ENCODE results near the gene PSMD13. TPM values are rescaled to one million over a fixed set of nuclear protein-coding genes. Genes with fewer than 3 reads are reported as not detected.

The PSMD13 gene
- total and polyA plus RNA-seq, 2 of the 4 experiments (the other 2 are of a cell fraction): 177 to 217 TPM

GRCh38 chr11:278001-278951 is 41.5 kb downstream of the PSMD13 start, which contains the start of gene NLRP6:
Gene NLRP6, plus strand, starts transcription at chr11:278407. Its CDS starts 163 bp downstream, at chr11:278570.
- intact Hi-C loops (cut with micrococcal nuclease) (no loop called here), in situ Hi-C loops (cut with MboI; ENCODE audit: low sequenced_read_pairs) (loop anchor here (5.0 kb wide), 1 partner anchor 36 kb away; no protein-coding TSS in a partner anchor), dilution Hi-C loops (cut with HindIII; ENCODE audit: low sequenced_read_pairs, unreplicated experiment) (no loop called here)
- no peak within 1 kb of the TSS for H3K4me2 ChIP-seq (ENCODE audit: low read depth, low read length)
- H2BK120ac ChIP-seq (ENCODE audit: low read depth, low read length): no peak within 1 kb of the TSS
- H4K91ac ChIP-seq (ENCODE audit: insufficient read depth, low read depth, low read length): no peak within 1 kb of the TSS
- H3K4me1 ChIP-seq (ENCODE audit: control insufficient read depth, insufficient read depth, low read length): no peaks in the 10 kb centered on the region
- no peak within 1 kb of the TSS for H3K27ac ChIP-seq (ENCODE audit: insufficient read depth, low read length)
- H3K18ac ChIP-seq (ENCODE audit: low read depth, low read length): no peak within 1 kb of the TSS
- no peaks in the 10 kb centered on the region for H3K9me1 ChIP-seq (ENCODE audit: insufficient read depth, low read length)
- no peak within 1 kb of the TSS for H3K14ac ChIP-seq (replicated peaks; ENCODE audit: low read depth, low read length)
- no peak within 1 kb of the TSS for H2AK5ac ChIP-seq (ENCODE audit: low read depth, low read length)
- no peak within 1 kb of the TSS for H3K4me3 ChIP-seq (ENCODE audit: insufficient read depth, low read depth, low read length)
- no peak within 1 kb of the TSS for H3K23ac ChIP-seq (ENCODE audit: low read depth, low read length)
- H2AK9ac ChIP-seq (replicated peaks; ENCODE audit: low read depth, low read length, poor library complexity): no peak within 1 kb of the TSS
- H2BK15ac ChIP-seq (ENCODE audit: low read depth, low read length): no peak within 1 kb of the TSS
- DNase-seq (no peak), ATAC-seq (ENCODE audit: low read depth) (no peak)
- no peaks in the 10 kb centered on the region for H3K79me1 ChIP-seq (ENCODE audit: low read depth in 1 of 2, low read length in 2 of 2)
- H4K8ac ChIP-seq (ENCODE audit: low read depth in 2 of 2, low read length in 2 of 2): no peak within 1 kb of the TSS
- no peak within 1 kb of the TSS for H3K56ac ChIP-seq (ENCODE audit: extremely low read depth, insufficient read depth, low read length)
- no peak within 1 kb of the TSS for H3K9ac ChIP-seq (ENCODE audit: low read depth, low read length)
- H3K9me3 ChIP-seq (ENCODE audit: control insufficient read depth, insufficient read depth, low read length): peaks cover 4% of the 10 kb centered on the region
- 39% methylated on average over 8 of the region's 21 CpGs; no CpG with 5 or more reads in 1 of the 2 experiments for WGBS, 2 experiments (ENCODE audit: extremely low coverage in 2 of 2, insufficient read length in 1 of 2)
- H4K20me1 ChIP-seq (ENCODE audit: insufficient read depth, low read length): no peaks in the 10 kb centered on the region
- no peaks in the 10 kb centered on the region for H3K36me3 ChIP-seq (ENCODE audit: control insufficient read depth, insufficient read depth, low read length)
- H2BK20ac ChIP-seq (ENCODE audit: low read depth, low read length): no peak within 1 kb of the TSS
- CTCF ChIA-PET: no interaction called here
- H2AFZ ChIP-seq (replicated peaks; ENCODE audit: low read length, poor library complexity): no peak within 1 kb of the TSS
- H4K5ac ChIP-seq (ENCODE audit: low read depth, low read length): no peak within 1 kb of the TSS
- POLR2A ChIA-PET (ENCODE audit: unreplicated experiment): no interaction called here
- peaks cover 72% of the 10 kb centered on the region for H3K27me3 ChIP-seq (ENCODE audit: control insufficient read depth, insufficient read depth, low read length)
- no peak for TF ChIP-seq MAFK (IDR thresholded peaks at IDR 0.05; ENCODE audit: low read depth, low read length)
- TF ChIP-seq RFX5 (IDR thresholded peaks at IDR 0.05; ENCODE audit: low read depth, low read length): no peak
- TF ChIP-seq RAD21 (IDR thresholded peaks at IDR 0.05; ENCODE audit: low read length): no peak
- no peak for TF ChIP-seq ELK1 (IDR thresholded peaks at IDR 0.05; ENCODE audit: borderline replicate concordance, low read depth, low read length)
- no peak for TF ChIP-seq SMC3 (IDR thresholded peaks at IDR 0.05; ENCODE audit: low read depth, low read length)
- no peak for TF ChIP-seq NFE2L2 (IDR thresholded peaks at IDR 0.05; ENCODE audit: low read depth, low read length)
- TF ChIP-seq BHLHE40 (IDR thresholded peaks at IDR 0.05; ENCODE audit: low read depth, low read length): no peak
- no peak for TF ChIP-seq CEBPB (IDR thresholded peaks at IDR 0.05; ENCODE audit: low read depth, low read length)
- no peak for TF ChIP-seq MAZ (IDR thresholded peaks at IDR 0.05; ENCODE audit: borderline replicate concordance, low read depth, low read length)
- no peak for TF ChIP-seq USF2 (IDR thresholded peaks at IDR 0.05; ENCODE audit: low read depth, low read length)
- H3K4ac ChIP-seq (ENCODE audit: low read depth, low read length): no peak within 1 kb of the TSS
- BruUV-seq (replicated peaks): no TSS peak
- no peak within 1 kb of the TSS for H2BK5ac ChIP-seq (ENCODE audit: low read depth, low read length, poor library complexity, severe bottlenecking)
